Inflammatory macrophage treated with lipopolysaccharide for 1 hour (primary cell): ENCODE data around the gene RAPGEF5.

Experiments used
- DNase-seq, 2 donors: peaks; one replicate each; pipeline ENCODE4 v3.0.0-alpha.2; 2020 to 2022

RAPGEF5 gene

DNA sequence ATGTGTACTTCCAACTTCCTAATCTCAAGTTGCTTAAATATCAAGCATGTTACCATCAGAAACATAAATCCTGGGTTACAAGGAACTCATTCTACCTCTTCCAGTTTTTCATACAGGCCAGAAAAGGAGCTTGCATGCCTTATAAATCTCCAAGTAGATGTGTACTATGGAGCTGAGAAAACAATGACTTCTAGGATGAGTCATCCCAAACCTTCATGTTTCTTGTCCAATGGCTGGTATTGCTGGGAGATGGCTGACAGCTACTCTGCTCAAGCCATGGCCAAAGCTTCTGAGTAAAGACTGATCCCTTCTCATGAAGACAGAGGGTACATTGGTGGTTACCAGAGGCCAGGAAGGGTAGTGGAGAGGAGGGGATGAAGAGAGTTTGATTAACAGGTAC is 8.6 kb downstream of the RAPGEF5 start:
- no peak for DNase-seq

DNA sequence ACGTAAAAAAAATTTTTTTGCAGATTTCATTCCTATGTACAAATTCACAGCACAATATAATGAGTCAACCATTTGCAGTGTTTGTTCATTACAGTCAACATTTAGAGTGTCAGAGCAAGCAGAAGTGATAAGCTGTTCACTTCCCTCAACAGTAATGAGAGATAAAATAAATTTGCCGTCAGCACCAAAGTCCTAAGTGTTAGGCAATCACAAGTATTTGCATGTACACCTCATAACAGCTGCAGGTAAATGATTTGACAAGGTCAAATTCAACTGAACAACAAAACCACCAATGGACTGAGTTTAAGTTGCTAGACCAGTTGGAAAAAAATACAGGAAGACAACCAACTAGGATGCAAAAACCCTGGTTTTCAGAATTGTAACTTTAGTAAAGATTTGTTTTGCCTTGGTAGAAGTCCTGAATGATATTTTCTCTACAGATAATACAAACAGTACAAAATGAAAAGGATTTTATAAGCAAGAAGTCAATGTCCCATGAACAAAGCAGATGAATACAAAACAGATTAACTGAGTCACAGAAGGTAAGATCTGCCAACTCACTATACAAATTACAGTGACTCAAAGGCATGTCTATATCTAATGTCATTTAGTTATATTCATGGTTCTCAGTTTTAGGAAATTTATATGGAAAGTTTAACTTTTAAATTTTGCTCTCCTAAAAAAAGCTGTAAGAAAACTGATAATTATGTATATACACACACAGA is 10.4 kb downstream of the RAPGEF5 start:
- DNase-seq = no peak

DNA sequence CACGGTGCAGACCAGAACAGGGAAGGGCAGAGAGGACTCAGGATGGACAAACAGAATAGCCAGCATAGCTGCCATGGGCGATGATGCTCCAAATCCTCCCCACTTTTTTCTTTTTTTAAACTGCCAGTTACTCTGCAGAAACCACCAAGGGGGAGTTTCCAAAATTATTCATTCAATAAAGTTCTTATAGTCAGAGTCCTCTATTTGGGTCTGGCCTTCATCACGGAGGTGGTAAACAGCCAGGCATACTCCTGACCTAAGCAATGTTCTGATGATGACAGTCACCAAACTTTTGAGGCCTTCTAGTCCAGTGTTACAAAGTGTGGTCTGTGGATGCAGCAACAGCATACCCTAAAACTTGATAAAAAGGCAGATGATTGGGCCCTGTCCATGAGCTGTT is 12.3 kb downstream of the RAPGEF5 start:
- no peak for DNase-seq

DNA sequence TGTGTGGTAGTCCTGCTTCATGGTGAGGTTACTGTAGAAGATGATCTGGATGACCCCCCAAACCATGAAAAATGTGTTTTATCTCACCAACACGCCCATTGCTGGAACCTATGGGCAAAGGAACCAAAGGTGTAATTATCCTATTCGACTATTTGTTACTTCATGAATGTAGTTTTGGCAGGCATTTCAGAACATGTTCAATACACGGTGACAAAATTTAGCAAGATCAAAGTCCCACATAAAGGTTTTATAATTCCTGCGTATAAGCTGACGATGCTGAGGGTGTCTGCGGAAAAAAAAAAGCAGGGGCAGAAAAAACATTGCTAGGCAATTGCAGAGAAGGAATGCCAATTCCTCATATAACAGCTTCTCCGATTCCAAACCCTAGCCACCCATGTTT is 13.3 kb downstream of the RAPGEF5 start:
- no peak for DNase-seq

DNA sequence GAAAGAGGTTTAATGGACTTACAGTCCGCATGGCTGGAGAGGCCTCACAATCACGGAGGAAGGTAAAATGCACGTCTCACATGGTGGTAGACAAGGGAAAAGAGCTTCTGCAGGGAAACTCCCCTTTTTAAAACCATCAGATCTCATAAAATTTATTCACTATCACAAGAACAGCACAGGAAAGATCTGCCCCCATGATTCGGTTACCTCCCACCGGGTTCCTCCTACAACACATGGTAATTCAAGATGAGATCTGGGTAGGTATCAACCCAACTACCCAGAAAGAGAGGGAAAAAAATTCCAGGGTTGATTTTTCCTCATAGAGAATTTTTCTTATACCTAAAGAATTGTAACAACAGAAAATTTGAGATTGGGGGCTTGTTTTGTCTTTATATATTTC is 13.9 kb downstream of the RAPGEF5 start:
- DNase-seq = no peak

DNA sequence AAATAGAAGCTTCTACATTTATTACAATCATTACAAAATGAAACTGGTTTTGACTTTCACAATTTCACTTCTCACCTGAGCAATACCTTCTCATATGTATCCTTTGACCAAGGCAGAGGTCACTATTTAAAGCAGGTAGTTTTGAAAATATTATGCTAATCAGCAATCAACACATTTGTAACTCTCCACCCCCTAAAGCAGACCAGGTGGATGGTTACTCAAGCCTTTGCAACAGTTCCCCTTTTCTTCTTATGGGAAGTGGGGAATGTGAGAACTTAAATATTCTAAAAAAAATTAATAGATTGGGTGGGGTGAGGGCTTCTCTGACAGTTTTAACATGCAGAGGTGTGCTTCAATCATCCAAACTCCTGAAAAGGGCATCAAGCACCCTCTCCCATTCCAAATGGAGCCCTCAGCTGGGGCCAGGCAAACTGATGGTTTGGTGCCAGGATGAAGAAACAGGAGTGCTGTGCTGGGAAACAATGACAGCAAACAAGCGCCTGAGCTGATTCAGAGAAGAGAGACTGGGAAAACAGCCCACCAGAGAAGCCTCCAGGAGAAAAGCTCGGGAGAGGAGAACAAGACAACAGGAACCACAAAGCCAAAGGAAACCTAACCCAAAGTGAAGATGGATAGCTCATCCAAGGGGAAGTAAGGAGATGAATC is 17.1 kb downstream of the RAPGEF5 start:
- DNase-seq = no peak

DNA sequence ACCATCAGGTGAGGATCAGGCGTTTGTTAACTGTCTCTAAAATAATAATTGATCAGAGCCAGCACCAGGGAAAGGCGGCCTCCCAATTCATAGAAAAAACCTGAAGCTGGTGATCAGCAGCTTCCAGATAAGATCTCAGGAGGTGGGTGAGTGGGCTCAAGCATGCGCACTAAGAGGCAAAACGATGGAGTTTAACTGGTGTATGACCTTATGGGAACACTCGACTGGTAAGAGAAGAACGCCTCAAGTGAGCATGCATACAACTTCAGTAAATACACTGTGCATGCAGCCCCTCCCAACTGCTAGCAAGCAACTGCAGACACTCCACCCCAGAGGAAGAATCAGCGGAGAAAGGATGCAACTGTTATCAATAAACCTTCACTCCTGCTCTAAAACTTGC is 18.1 kb downstream of the RAPGEF5 start:
- no peak for DNase-seq

DNA sequence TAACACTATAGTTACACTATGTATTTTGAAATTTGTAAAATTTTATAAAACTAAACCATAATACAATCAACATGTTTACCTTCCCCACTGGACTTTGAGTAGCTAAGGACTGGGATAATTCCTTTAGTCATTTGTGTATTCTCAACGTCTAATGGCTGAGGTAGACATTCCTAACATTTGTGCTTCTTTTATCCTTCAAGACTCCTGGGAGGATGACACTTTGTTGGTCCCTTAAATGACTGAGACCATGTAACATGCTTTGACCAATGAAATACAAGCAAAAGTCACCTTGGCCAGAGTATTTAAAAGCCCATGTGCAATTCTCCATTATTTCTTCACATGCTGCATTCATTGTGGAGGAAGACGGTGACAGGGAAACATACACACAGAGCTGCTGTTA is 18.5 kb downstream of the RAPGEF5 start:
- no peak for DNase-seq

DNA sequence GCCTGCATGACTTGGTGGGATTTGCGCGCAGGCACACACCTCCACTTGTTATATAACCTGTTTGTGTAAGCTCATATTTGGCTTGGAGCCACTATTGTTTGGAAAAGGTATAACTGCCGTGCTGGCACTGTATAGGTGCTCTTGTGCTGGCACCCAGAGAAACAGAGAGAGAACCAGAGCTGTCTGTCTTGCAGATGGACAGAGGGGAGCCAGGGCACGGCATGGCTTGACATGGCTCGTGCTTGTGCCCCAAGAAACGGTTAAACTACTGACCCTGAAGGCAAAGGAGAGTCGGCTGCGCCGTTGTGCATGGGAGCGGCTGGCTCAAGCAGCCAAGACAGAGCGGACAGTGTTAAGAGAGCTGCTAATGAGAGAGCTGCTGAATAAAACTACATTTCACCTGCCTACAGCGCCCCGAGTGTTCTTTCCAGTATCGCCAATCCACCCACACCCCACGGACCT is 23.2 kb downstream of the RAPGEF5 start:
- no peak for DNase-seq

DNA sequence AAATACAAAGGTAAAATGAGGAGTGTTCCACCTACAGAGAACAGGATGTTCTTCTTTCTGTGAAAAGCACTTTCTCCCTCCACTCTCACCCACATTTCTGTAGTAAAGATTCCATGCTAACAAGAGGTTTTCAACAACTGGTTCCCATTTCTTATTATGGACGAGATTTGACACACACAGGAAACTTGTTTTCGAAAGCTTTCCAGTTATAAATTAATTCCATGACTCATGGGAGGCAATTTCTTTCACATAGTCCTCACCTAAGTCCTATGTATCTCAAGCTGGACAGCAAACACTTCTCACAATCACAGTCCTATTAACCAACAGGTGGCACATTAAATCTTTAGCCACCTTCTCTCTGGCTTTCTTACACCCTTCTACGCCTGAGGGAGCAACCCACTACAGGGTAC is 24.5 kb downstream of the RAPGEF5 start:
- no peak for DNase-seq

DNA sequence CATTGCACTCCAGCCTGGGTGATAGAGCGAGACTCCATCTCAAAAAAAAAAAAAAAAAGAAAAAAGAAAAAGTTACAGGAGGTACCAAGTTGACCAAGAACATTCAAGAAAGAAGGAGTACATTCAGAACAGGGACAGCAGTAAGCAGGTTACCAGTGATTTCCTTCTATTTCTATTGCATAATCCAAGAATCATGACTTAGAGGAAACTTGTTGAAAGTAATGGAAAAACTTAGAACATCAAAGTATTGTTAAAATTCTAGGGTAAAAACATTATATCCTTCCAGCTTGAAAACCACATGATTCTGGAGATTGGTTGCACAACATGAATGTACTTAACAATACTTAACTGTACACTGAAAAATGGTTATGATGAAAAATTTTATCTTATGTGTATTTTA is 25.2 kb downstream of the RAPGEF5 start:
- no peak for DNase-seq

DNA sequence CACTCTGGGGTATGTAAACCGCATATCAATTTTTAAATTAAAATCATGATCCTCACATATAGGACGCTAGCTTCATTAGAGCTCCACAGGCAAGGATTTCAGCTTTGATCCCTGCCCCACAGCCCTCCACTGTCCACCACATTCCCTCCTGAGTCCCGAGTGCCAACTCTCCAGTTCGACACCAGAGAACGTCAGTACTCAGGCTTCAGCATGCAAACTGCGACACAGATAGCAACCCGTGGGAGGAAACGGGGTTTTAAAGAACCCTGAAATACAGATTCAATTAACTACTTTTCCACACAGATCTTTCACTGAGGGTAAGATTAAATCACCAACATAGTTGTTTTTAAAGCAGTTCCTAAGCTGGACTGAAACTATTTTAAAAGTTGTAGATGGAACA is 26.1 kb downstream of the RAPGEF5 start:
- DNase-seq = no peak

DNA sequence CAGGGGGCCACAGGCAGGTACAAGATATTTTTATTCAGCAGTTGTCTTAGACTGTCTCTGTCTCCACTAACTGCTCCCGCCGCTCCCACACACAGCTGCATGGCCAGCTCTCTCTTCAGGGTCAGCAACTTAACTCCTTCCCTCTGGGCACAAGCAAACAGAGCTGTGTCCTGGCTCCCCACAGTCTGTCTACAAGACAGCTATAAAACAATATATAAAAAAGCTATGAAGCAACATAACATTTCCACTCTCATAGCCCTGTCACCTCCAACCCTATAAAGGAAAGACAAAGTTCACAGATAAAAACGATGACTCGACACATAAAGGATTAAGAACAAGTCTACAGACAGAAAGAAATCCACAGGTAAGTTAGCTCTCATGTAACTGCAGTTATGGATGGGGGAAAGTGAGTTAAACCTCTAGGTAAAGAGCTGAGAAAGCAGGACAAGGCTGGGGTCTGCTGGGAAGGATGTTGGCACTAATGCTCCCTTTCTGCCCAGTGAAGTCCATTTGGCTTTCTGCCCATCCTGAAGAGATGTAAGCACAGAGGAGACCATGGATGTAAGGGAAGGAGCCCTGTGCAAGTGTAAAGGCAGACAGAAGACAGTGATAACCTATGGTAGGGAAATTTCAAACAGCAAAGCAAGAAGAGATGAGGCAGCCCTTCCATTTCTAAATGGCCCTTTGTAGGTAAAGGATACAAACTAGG is 27.0 kb downstream of the RAPGEF5 start:
- no peak for DNase-seq

DNA sequence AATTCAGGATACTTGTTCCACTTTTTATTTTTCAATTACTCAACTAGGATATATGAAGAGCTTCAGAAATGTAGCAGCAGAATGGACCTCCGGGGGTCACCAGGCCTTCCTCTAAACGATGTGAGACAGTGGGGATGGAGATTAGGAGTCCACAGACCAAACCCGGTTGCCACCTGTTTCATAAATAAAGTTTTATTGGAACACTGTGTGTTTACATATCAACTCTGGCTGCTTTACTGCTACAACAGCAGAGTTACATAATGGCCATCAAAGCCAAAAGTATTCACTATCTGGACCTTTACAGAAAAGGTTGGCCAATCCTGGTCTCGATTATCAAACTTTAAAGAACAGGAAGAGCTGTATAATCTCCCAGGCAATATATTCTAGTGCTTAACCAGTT is 30.8 kb downstream of the RAPGEF5 start:
- no peak for DNase-seq

DNA sequence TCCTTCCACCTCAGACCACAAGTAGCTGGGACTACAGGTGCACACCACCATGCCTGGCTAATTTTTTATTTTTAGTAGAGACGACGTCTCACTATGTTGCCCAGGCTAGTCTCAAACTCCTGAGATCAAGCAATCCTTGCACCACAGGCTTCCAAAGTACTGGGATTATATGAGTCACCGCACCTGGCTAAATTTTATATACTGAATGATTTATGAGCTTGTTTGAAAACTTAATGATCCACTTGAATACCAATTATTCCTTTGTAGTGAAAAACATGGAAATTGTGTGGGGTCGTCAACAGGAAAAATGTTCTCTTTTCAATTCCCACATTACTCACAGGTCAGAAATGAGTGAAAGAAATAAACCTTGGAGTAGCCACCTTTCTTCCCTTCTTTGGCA is 31.3 kb downstream of the RAPGEF5 start:
- no peak for DNase-seq

DNA sequence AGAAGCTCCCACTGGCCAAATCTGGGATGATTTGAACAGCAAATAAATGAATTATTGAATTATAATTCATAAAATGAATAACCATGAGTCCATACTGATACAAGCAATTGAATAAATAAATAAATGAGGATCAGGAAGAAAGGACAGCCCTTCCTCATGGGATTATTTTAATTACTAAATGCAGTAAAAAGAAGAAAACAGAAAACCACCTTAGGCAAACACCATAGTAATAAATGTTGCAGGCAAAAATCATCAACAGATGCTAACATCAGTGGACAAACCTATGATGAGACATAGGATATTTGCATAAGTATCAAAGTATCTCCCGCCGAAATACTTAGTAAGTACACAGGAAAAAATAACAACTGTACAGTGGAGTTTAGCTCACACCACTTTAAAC is 33.2 kb downstream of the RAPGEF5 start:
- DNase-seq = no peak

DNA sequence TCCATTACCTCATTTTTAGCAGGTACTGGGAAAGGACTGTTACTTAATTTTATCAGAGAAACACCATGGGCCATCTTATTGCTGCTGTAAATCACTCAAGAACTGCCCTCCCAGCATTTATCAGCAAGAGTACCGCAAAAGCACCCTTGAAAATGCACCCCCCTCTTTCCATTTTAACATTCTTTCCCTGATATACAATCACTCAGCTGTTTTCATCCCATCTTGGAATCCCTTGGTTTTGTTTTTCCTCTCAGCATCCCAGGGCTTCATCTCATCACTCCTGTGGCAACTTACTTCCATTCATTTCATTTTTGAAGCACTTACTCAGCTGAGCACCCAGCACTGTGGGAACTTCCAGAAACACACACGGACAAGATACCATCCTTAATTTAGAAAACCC is 36.5 kb downstream of the RAPGEF5 start:
- DNase-seq = no peak

DNA sequence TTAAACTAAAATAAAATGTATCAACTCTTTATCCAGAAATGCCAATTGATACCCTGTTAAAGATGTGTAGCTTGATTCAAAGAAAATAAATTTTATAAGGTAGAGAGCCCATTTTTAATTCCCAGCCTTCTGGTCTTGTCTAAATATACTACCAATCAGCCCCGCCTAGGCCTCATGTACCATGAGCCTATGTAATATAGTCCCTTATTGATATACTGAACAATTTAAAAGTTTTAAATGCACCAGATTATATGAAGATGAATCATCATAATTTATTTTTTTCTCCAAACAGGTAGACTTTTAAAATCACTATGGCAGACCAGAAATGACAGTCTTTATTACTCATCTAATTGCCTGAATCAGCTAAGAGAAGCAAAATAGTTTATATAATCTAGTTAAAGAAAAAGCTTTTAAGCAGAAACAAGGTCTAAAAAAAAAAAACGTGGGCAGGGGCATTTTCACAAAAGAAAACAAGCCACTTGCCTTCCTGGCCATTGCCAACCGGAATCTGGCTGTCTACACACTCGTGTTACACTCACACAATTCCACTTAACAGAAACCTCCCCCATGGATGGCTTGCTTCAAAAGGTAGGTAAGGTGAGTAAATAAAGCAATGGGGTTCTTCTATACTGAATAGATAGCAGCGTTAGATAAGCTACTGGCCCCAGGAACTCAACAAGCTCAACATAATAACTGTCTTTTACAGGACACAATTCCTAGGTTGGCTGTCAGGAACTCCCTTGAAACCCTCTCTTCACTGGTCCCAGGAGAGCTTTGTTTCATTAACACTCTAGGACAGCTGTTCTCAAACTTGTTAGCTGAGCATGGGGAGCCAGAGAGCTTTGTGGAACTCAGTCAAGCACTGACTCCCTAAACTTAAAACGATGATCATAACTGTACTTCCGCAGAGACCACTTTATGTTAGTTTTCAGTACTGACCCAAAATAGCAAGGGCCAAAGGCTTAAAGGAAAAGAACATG is 37.2 kb downstream of the RAPGEF5 start:
- no peak for DNase-seq

DNA sequence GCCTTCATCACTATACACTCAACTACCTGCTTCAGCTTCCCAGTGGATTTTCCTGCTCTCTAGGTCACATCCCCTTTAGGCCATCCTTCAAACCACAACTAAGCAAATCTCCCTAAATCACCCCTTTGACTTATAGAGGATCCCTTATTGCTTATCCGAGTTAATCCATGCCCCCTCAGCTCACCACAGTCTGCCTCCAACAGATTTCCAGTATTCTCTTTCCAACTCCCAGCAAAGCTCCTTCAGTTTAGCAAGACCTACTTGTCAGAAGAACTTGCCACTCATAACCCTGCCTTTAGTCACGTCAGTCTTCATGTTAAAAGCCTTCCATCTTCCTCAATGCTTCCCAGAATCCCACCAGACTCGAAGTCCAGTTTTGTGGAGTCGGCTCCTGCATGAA is 38.6 kb downstream of the RAPGEF5 start:
- no peak for DNase-seq

DNA sequence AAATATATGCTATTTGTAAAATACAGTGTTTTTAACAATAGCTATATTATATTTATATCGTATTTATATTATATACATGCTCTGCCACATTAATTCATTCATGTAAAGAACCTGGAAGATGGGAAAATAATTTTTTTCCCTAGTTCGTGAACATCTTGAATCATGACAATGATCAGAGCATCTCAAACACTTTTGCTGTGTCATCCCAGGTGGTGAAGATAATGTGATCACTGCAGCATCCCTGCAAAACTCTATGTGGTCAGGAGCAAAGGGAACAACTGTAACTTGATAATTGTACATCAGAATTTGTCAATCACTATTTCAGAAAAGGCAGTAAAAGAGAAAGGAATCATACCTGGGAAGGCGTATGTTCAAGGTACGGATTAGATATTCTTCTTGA is 39.3 kb downstream of the RAPGEF5 start:
- DNase-seq = no peak

DNA sequence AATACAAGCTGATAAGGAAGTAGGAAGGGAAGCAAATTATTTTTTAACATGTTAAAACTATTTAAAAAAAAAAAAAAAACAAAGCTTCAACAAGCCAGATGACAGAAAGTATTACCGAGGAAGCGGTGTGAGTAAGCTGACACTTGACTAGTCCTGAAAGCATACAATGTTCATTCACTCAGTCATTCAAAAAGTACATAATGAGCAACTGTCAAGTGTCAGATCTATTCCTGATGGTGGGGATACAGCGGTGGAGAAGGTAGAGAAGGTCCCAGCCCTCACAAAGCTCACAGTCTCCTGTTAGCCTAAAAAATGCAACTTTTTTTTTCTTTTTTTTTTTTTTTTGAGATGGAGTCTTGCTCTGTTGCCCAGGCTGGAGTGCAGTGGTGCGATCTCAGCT is 40.0 kb downstream of the RAPGEF5 start:
- DNase-seq = no peak

DNA sequence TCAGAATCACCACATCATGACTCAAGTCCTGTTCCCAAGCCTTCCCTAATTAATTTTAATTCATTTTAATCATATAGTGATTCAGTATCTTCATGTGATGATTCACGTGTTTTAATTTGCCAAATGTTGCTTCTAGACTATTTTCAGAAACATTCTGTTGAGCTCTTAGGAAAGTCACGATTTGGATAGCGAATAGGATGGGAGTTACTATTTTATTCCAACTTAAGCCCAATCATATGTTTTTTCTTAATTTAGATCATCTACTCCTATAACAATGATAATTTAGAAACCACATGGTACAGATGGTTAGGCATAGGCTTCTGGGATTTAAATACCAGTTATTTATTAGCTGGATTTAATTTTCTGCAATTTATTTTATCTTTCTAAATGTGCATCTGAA is 49.1 kb downstream of the RAPGEF5 start:
- DNase-seq = no peak

DNA sequence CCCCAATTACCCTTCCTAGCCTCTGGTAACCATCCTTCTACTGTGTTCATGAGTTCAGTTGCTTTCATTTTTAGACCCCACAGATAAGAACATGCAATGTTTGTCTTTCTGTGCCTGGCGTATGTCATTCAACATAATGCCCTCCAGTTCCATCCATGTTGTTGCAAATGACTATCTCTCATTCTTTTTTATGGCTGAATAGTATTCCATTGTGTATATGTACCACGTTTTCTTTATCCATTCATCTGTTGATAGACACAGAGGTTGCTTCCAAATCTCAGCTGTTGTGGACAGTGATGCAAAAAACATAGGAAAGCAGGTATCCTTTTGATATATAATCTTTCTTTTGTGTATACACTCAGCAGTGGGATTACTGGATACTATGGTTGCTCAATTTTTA is 51.2 kb downstream of the RAPGEF5 start:
- no peak for DNase-seq
